Mesendoderm (in vitro differentiated cells): Measurements from ENCODE around the gene KCNH2.

Experiments used
- DNase-seq: peaks from one replicate; pipeline ENCODE4 v3.0.0; 2013
- H2AK5ac ChIP-seq: 2 replicates; pipeline ENCODE4 v1.6.1; 2013; ENCODE audit warnings: low read length, inconsistent platforms
- H2BK120ac ChIP-seq: 2 replicates; pipeline ENCODE4 v1.6.1; 2013; ENCODE audit warnings: low read depth, mild to moderate bottlenecking, low read length, moderate library complexity, mixed read lengths
- H2BK15ac ChIP-seq: replicated peaks from 2 replicates; pipeline ENCODE4 v1.6.1; 2013; ENCODE audit warnings: low read depth, mild to moderate bottlenecking, moderate library complexity
- H2BK5ac ChIP-seq: 2 replicates; pipeline ENCODE4 v1.6.1; 2013; ENCODE audit warnings: low read length, inconsistent platforms
- H3K18ac ChIP-seq: 2 replicates; pipeline ENCODE4 v1.6.1; 2013; ENCODE audit warnings: mild to moderate bottlenecking, low read length, mixed read lengths
- H3K23ac ChIP-seq: one replicate; pipeline ENCODE4 v1.6.1; 2013; ENCODE audit warnings: low read length
- H3K27ac ChIP-seq: 2 replicates; pipeline ENCODE4 v1.5.1; 2013; ENCODE audit warnings: low read depth, mild to moderate bottlenecking, inconsistent platforms, low read length, moderate library complexity
- H3K27me3 ChIP-seq: 2 replicates; pipeline ENCODE4 v1.6.1; 2013; ENCODE audit warnings: low read length, control low read depth, mild to moderate bottlenecking, inconsistent platforms; ENCODE audit not compliant: insufficient read depth, poor library complexity
- H3K36me3 ChIP-seq: 2 replicates; pipeline ENCODE4 v1.6.1; 2013; ENCODE audit warnings: low read length, inconsistent platforms; ENCODE audit not compliant: control insufficient read depth, insufficient read depth
- H3K4ac ChIP-seq: one replicate; pipeline ENCODE4 v1.6.1; 2013; ENCODE audit warnings: low read depth, mild to moderate bottlenecking, low read length, moderate library complexity
- H3K4me1 ChIP-seq: 2 replicates; pipeline ENCODE4 v1.6.1; 2013; ENCODE audit warnings: low read depth, low read length, inconsistent platforms; ENCODE audit not compliant: control insufficient read depth
- H3K4me2 ChIP-seq: 2 replicates; pipeline ENCODE4 v1.6.1; 2013; ENCODE audit warnings: low read length
- H3K4me3 ChIP-seq: 2 replicates; pipeline ENCODE4 v1.5.1; 2013; ENCODE audit warnings: mild to moderate bottlenecking, low read length
- H3K56ac ChIP-seq: one replicate; pipeline ENCODE4 v1.6.1; 2013; ENCODE audit warnings: low read length
- H3K79me1 ChIP-seq: 2 replicates; pipeline ENCODE4 v1.6.1; 2013; ENCODE audit warnings: low read length, inconsistent platforms
- H3K79me2 ChIP-seq: 2 replicates; pipeline ENCODE4 v1.6.1; 2013; ENCODE audit warnings: mild to moderate bottlenecking, low read length; ENCODE audit not compliant: control insufficient read depth, insufficient read depth
- H3K9ac ChIP-seq: 2 replicates; pipeline ENCODE4 v1.6.1; 2013; ENCODE audit warnings: low read length, inconsistent platforms
- H4K5ac ChIP-seq: one replicate; pipeline ENCODE4 v1.6.1; 2013; ENCODE audit warnings: low read length
- H4K8ac ChIP-seq: one replicate; pipeline ENCODE4 v1.6.1; 2013; ENCODE audit warnings: low read depth, mild to moderate bottlenecking, control low read depth, low read length, moderate library complexity
- WGBS: extraction: QIAGEN DNeasy Blood & Tissue Kit; methylation state at CpG from one replicate; pipeline ENCODE4 v1.1.7; 2013; ENCODE audit warnings: low lambda C conversion rate, missing lambda C conversion rate; ENCODE audit not compliant: insufficient coverage; ENCODE audit errors: extremely low coverage; 5-methylcytosine and 5-hydroxymethylcytosine counted together

Gene KCNH2

GRCh38 chr7:150986556-150986955 is 8.4 kb upstream of the KCNH2 start:
- Histone ChIP-seq H3K79me1 (no peaks in the 10 kb centered on the region), H3K27ac (no peak overlapping the region), H3K56ac (no peak overlapping the region), H3K9ac (no peak overlapping the region), H3K4me3 (no peak overlapping the region), H3K4ac (no peak overlapping the region), H3K4me2 (no peak overlapping the region), H3K18ac (no peak overlapping the region), H4K5ac (no peak overlapping the region), H2AK5ac (no peak overlapping the region), H3K36me3 (no peaks in the 10 kb centered on the region), H3K27me3 (no peaks in the 10 kb centered on the region), H2BK120ac (no peak overlapping the region), H2BK5ac (no peak overlapping the region), H4K8ac (no peak overlapping the region), H2BK15ac (no peak overlapping the region), H3K79me2 (no peaks in the 10 kb centered on the region), H3K23ac (no peak overlapping the region), H3K4me1 (no peaks in the 10 kb centered on the region)
- WGBS = no CpG with 5 or more reads among the region's 5 CpGs
- DNase-seq = no peak

GRCh38 chr7:150986099-150986512 is 8.0 kb upstream of the KCNH2 start:
- no peaks in the 10 kb centered on the region for H3K36me3 ChIP-seq
- no peak overlapping the region for H3K23ac ChIP-seq
- H3K18ac ChIP-seq = no peak overlapping the region
- H3K4me2 ChIP-seq = no peak overlapping the region
- no peak overlapping the region for H3K56ac ChIP-seq
- H3K4ac ChIP-seq = no peak overlapping the region
- no peak overlapping the region for H4K5ac ChIP-seq
- H3K79me1 ChIP-seq = no peaks in the 10 kb centered on the region
- H2BK5ac ChIP-seq = no peak overlapping the region
- H3K79me2 ChIP-seq = no peaks in the 10 kb centered on the region
- no peaks in the 10 kb centered on the region for H3K4me1 ChIP-seq
- H2BK15ac ChIP-seq = no peak overlapping the region
- DNase-seq = peak; percentile 71
- no peak overlapping the region for H3K27ac ChIP-seq
- no peak overlapping the region for H3K4me3 ChIP-seq
- H4K8ac ChIP-seq = no peak overlapping the region
- no peak overlapping the region for H3K9ac ChIP-seq
- no CpG with 5 or more reads among the region's 16 CpGs for WGBS
- no peaks in the 10 kb centered on the region for H3K27me3 ChIP-seq
- H2AK5ac ChIP-seq = no peak overlapping the region
- no peak overlapping the region for H2BK120ac ChIP-seq

- Histone ChIP-seq H3K79me2 (no peaks in the 10 kb centered on the region), H2BK120ac (no peak overlapping the region), H3K4me1 (no peaks in the 10 kb centered on the region), H2BK15ac (no peak overlapping the region), H3K79me1 (no peaks in the 10 kb centered on the region), H3K36me3 (no peaks in the 10 kb centered on the region), H3K27ac (no peak overlapping the region), H3K4me2 (no peak overlapping the region), H3K9ac (no peak overlapping the region), H4K8ac (no peak overlapping the region), H2AK5ac (no peak overlapping the region), H3K4me3 (no peak overlapping the region), H3K56ac (no peak overlapping the region), H3K4ac (no peak overlapping the region), H2BK5ac (no peak overlapping the region), H3K23ac (no peak overlapping the region), H3K18ac (no peak overlapping the region), H4K5ac (no peak overlapping the region), H3K27me3 (no peaks in the 10 kb centered on the region)
- DNase-seq = peak; percentile 77
- no CpG with 5 or more reads among the region's 2 CpGs for WGBS
Measured at GRCh38 chr7:150983893-150984368, 5.8 kb upstream of the KCNH2 start.

- H3K27ac ChIP-seq = no peak overlapping the region
- no peak for DNase-seq
- no peak overlapping the region for H3K4me3 ChIP-seq
- no peak overlapping the region for H3K23ac ChIP-seq
- no peak overlapping the region for H3K18ac ChIP-seq
- no peak overlapping the region for H4K5ac ChIP-seq
- no peaks in the 10 kb centered on the region for H3K36me3 ChIP-seq
- H2AK5ac ChIP-seq = no peak overlapping the region
- H3K27me3 ChIP-seq = peaks cover under 1% of the 10 kb centered on the region
- no CpG with 5 or more reads among the region's 3 CpGs for WGBS
- no peak overlapping the region for H2BK15ac ChIP-seq
- H3K4me2 ChIP-seq = no peak overlapping the region
- H2BK120ac ChIP-seq = no peak overlapping the region
- H3K9ac ChIP-seq = no peak overlapping the region
- H3K4me1 ChIP-seq = no peaks in the 10 kb centered on the region
- no peaks in the 10 kb centered on the region for H3K79me1 ChIP-seq
- H4K8ac ChIP-seq = no peak overlapping the region
- H3K4ac ChIP-seq = no peak overlapping the region
- no peak overlapping the region for H2BK5ac ChIP-seq
- no peaks in the 10 kb centered on the region for H3K79me2 ChIP-seq
- no peak overlapping the region for H3K56ac ChIP-seq
Measured at GRCh38 chr7:150982351-150982750, 4.2 kb upstream of the KCNH2 start.

- no peak for DNase-seq
- H3K56ac ChIP-seq = no peak overlapping the region
- no peak overlapping the region for H4K8ac ChIP-seq
- H3K36me3 ChIP-seq = no peaks in the 10 kb centered on the region
- no peaks in the 10 kb centered on the region for H3K79me1 ChIP-seq
- no peaks in the 10 kb centered on the region for H3K4me1 ChIP-seq
- no peak overlapping the region for H3K4me2 ChIP-seq
- H3K18ac ChIP-seq = no peak overlapping the region
- no CpG with 5 or more reads among the region's 6 CpGs for WGBS
- no peak overlapping the region for H3K23ac ChIP-seq
- no peak overlapping the region for H3K27ac ChIP-seq
- no peak overlapping the region for H2BK120ac ChIP-seq
- no peak overlapping the region for H4K5ac ChIP-seq
- no peak overlapping the region for H3K4ac ChIP-seq
- H2BK15ac ChIP-seq = no peak overlapping the region
- H3K4me3 ChIP-seq = no peak overlapping the region
- H2AK5ac ChIP-seq = no peak overlapping the region
- H2BK5ac ChIP-seq = no peak overlapping the region
- no peaks in the 10 kb centered on the region for H3K79me2 ChIP-seq
- peaks cover 5% of the 10 kb centered on the region for H3K27me3 ChIP-seq
- no peak overlapping the region for H3K9ac ChIP-seq
Measured at GRCh38 chr7:150981644-150982043, 3.5 kb upstream of the KCNH2 start.

GRCh38 chr7:150980663-150981062 is 2.5 kb upstream of the KCNH2 start:
- WGBS = no CpG with 5 or more reads among the region's 2 CpGs

More at GRCh38 chr7:150980663-150981062, 2.5 kb upstream of the KCNH2 start:
- peaks cover 5% of the 10 kb centered on the region for H3K27me3 ChIP-seq
- peak; percentile 71 for DNase-seq
- no peaks in the 10 kb centered on the region for H3K79me2 ChIP-seq
- no peak overlapping the region for H3K56ac ChIP-seq
- H3K18ac ChIP-seq = no peak overlapping the region
- H3K36me3 ChIP-seq = no peaks in the 10 kb centered on the region
- H2BK15ac ChIP-seq = no peak overlapping the region
- no peak overlapping the region for H3K23ac ChIP-seq
- no peak overlapping the region for H4K5ac ChIP-seq
- no peak overlapping the region for H2BK120ac ChIP-seq
- H2AK5ac ChIP-seq = no peak overlapping the region
- H2BK5ac ChIP-seq = no peak overlapping the region
- no peak overlapping the region for H3K4me3 ChIP-seq
- no peak overlapping the region for H4K8ac ChIP-seq
- no peaks in the 10 kb centered on the region for H3K4me1 ChIP-seq
- no peak overlapping the region for H3K4me2 ChIP-seq
- H3K27ac ChIP-seq = no peak overlapping the region
- H3K4ac ChIP-seq = no peak overlapping the region
- no peaks in the 10 kb centered on the region for H3K79me1 ChIP-seq
- H3K9ac ChIP-seq = no peak overlapping the region
